Activated CD8-positive, alpha-beta memory T cell treated with anti-CD3 and anti-CD28 coated beads for 1 hour (primary cell): ENCODE results near the gene CIROP.
A peak's percentile ranks its signal among the peaks of the same experiment; 100 is the strongest.
"Not testable (repeated sequence)": the region's sequence is repeated elsewhere in the genome, so short reads cannot be mapped to it uniquely, and the experiment has no call there.

Experiments
- DNase-seq, 2 donors: peaks; one replicate each; pipeline ENCODE4 v3.0.0-alpha.2; 2020; ENCODE audit warnings: low read depth in 1 of 2; ENCODE audit errors: extremely low read depth in 1 of 2

CIROP gene

DNA sequence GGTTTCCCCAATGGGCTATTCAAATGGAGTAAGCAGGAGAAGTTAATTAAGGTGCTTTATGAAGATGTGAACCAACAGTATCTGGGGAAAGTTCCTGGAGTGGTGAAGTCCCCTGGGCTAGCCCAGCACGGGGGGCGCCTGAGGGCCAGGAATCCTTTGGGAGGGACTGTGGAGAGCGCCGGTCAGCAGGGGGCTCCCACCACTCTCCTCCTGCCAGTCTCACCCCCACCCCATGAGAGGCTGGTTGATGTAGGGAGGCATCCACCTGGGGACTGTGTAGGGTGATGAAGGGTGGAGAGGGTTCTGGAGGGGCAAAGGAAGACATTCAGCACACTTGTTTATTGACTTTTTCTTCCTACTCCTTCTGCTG, 9.9 kb upstream of the CIROP start:
- no peak for DNase-seq

GRCh38 chr14:23114120-23114458, 9.3 kb upstream of the CIROP start:
- DNase-seq, result no peak

- DNase-seq, result no peak
Measured at GRCh38 chr14:23113431-23114119, 8.8 kb upstream of the CIROP start.

- no peak for DNase-seq
Measured at GRCh38 chr14:23112359-23113178, 7.8 kb upstream of the CIROP start.

- DNase-seq, result no peak
Measured at GRCh38 chr14:23110579-23111365, 6.0 kb upstream of the CIROP start.

DNA sequence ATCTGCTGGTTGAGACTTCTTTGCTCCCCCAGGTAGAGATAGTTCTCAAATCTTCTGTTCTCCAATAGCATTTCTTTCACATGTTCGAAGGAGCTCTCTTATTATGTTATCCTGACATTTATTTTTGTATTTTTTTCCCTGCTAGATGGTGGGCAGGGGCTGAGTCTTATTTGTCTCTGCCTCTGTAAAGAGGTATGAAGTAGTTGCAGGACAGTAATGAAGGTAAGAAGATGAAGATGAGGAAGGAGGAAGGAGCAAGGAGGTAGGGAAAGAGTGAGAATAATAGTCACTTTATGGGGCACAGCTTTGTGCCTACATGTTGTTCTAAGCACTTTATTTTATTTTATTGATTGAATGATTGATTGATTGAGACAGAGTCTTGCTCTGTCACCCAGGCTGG, 5.0 kb upstream of the CIROP start:
- DNase-seq, result no peak

DNA sequence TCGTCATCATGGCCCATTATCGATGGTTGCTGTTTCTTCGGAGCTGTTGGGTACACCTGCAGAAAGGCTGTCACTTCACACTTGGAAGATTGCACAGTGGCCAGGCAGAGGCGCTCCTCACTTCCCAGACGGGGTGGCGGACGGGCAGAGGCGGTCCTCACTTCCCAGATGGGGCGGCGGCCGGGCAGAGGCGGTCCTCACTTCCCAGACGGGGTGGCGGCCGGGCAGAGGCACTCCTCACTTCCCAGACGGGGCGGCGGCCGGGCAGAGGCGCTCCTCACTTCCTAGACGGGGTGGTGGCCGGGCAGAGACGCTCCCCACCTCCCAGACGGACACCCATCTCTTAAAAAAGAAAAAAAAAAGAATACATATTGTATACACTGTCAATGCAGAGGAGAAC, 3.4 kb upstream of the CIROP start:
- DNase-seq, result not testable (repeated sequence)

DNA sequence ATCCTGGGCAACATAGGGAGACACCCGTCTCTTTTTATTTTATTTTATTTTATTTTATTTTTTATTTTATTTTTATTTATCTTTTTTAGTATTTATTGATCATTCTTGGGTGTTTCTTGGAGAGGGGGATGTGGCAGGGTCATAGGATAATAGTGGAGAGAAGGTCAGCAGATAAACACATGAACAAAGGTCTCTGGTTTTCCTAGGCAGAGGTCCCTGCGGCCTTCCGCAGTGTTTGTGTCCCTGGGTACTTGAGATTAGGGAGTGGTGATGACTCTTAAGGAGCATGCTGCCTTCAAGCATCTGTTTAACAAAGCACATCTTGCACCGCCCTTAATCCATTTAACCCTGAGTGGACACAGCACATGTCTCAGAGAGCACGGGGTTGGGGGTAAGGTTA, 2.8 kb upstream of the CIROP start:
- not testable (repeated sequence) for DNase-seq

GRCh38 chr14:23106747-23107045, 1.9 kb upstream of the CIROP start:
- DNase-seq, result no peak

DNA sequence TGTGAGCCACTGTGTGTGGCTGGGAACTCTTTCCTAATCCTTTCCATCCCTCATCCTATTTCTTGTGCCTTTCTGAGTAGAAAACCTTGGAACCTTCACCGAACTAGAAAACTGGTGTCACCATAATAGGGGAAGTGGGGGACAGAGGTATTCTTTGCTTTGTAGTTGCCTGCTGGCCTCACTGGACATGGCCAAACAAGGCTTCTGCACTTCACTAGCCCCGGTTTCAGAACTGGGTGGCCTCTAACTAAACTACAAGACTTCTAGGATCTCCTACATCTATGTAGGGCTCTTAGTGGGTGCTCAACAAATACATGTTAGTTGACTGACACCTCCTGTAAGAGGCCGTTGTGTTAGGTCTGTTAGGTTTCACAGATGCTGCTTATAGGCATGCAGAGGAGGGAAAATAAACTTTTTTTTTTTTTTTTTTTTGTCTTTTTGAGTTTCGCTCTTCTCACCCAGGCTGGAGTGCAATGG, 597 bp upstream of the CIROP start:
- no peak for DNase-seq

DNA sequence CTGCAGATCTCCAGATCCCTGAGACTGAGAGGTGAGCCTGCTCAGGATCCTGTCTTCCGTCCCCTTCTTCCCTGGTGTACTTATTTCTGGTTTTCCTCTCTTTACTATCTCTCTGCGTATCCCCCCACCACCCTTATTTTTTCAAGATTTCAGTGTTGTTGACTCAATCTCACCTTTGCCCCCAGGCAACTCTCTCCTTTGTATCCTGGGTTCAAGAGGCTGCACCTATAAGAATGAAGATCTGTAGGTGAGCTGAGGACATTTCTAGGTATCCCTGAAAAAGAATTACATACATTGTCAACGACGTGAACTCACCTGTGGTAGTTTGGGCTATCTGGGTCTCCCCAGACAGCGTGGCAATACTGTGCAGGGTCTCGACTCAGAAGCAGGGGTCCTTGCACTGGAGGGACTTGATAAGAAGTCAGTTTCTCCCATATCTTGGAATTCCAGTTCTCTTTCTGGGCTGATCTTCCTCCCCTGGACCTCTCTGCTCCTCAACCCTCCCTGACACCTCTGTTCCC, 659 bp downstream of the CIROP start:
- DNase-seq, result no peak

GRCh38 chr14:23103581-23103980, 1.2 kb downstream of the CIROP start:
- DNase-seq, result no peak

DNA sequence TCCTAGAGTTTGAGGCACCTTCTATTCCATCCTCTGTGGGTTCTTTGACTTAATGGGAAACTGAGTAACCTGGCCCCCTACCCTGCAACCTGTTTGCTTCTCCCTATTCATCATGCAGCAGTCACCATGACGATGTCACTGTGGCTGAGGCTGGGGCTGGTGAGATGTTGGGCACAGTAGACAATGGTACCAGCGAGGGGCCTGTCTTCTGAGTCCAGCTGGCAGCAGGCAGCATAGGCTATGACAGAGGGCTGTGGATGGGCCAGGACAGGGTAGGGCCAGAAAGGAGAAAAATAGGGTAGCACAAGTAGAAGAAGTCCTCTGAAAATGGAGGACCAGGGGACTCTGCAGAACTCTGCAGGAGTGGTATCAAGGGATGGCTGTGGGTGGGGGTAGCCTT, 2.0 kb downstream of the CIROP start:
- no peak for DNase-seq

GRCh38 chr14:23101986-23102625, 2.7 kb downstream of the CIROP start:
- no peak for DNase-seq

DNA sequence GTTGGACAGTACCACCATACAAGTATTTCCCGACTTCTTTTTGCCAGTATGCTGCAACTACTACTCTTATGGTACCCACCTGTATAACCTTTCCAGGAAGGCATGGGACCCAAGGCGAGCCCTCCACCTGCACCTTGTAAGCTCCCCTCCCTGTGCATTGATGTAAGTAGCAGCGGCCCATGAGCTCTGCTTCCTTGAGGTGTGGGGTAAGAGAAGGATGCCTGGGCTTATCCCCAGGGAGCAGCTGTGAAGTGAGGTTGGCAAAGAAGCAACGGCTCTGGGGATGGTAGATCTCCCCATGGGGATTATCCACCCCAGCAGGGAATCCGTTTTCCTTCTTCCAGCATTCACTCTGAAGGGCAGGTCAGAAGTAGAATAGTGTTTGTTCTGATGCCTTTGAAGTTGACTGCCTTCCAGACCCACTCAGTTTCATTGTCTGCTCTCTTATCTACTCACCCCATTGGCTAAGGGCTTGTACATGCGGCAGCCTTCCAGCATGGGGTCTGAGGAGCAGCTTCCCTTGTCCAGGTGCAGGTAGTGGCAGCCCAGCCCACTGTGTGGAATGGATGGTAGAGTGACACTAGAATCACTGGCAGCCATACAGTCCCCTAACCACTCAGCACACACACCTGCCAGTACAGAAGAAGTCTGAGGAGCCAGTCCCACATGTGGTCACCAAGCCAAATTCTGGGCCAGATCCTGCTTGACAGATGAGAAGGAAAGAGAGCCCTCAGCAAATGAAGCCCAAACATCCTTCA, 3.4 kb downstream of the CIROP start:
- no peak for DNase-seq

DNA sequence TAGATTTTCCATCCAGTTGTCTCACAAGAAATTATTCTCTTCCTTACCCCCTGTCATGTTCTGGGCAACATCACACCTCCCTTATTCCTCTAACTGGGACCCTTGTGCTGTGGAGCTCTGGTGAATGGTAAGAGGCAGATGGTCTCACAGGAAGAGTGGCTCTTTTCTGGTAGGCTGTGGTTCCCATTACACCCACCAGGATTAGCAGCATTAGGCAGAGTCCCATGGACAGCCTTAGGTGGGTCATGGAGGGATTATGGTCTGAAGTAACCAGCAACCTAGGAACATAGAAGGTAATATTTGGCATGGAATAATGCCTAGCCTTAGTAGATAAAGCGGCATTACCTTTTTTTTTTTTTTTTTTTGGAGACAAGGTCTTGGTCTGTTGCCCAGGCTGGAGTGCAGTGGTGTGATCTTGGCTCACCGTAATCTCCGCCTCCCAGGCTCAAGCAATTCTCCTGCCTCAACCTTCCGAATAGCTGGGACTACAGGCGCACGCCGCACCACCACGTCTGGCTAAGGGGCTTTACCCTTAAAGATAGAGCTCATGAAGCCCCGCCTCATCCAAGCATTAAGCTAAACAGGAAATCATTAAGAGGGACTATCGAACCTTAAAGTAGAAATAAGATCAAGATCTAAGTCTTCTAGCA, 5.5 kb downstream of the CIROP start:
- no peak for DNase-seq

DNA sequence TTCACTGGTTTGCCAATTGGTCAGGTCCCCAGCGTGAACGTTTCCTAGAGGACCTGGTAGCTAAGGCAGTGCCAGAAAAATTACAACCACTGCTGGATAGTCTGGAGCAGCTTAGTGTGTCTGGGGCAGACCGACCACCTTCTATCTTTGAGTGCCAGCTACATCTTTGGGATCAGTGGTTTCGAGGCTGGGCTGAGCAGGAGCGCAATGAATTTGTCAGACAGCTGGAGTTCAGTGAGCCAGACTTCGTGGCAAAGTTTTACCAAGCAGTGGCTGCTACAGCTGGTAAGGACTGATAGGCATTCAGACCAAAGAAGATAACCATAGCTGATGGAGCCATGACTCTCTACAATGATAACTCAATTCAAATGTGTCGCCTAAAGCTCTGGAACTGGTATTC, 7.0 kb downstream of the CIROP start:
- no peak for DNase-seq

DNA sequence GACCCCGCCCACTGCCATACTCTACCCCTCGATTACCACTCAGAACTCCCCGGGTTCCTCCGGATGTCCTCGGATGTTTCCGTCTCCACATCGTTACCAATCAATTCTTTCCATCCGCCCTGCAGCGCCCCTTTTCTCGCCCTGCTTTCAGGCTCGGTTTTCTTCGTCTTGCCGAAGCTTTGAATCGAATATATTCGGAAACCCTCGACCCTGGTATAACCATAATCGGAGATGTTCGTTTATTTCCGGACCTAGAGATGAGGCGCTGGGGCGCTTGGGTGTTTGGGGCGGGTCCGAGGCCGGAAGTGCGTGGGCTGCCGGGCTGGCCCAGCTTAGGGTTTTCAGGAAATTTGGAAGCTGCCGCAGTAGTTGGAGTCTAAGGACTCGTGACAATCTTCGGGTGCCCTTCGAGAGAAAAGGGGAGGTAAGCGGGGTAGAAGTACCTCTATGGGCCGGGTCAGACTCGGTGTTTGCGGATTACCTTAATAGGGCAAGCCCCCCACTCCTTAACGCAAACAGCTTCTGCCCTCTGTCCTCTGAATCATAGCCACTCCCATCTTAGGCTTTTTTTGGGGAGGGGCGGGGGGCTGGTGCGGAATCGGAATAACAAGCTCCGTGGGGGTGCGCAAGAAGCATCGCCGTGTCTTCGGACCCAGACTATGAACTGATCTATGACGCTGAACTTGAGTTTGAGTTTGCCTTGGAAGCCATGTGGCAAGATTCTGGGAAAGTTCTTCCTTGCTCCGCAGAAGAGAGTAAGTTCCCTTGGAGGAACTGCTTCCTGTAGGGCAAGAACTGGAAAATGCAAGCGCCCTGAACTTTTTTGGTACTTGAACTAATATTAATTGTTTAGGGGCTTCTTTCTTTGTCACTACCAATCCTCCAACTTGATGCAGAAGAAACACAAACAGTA, 9.3 kb downstream of the CIROP start, which contains the start of gene C14orf119:
Gene C14orf119 (plus strand): TSS at position 310 of the 913 bp plus-strand sequence. CDS start 2,154 bp downstream, outside the sequence.
- peak; percentile 97 to 99 for DNase-seq
